NCI-H446 (cell line): ENCODE data around the gene PYGO2.
"Not testable (repeated sequence)": the region's sequence is repeated elsewhere in the genome, so short reads cannot be mapped to it uniquely, and the experiment has no call there.

Experiments used
- DNase-seq, 2 experiments: peaks; one replicate each; lab custom pipeline; 2025; lab: John Stamatoyannopoulos, UW

PYGO2 gene

GRCh38 chr1:154908937-154909336 lies 52.6 kb downstream of the PYGO2 start:
- DNase-seq, result no peak

GRCh38 chr1:154908129-154908528 lies 53.5 kb downstream of the PYGO2 start:
- not testable (repeated sequence) for DNase-seq
